ENCODE data around the gene ZBTB32. TPM values are rescaled to one million over a fixed set of nuclear protein-coding genes. Genes with fewer than 3 reads are reported as not detected.
"Not testable (repeated sequence)": the region's sequence is repeated elsewhere in the genome, so short reads cannot be mapped to it uniquely, and the experiment has no call there.

Gene ZBTB32, protein sequence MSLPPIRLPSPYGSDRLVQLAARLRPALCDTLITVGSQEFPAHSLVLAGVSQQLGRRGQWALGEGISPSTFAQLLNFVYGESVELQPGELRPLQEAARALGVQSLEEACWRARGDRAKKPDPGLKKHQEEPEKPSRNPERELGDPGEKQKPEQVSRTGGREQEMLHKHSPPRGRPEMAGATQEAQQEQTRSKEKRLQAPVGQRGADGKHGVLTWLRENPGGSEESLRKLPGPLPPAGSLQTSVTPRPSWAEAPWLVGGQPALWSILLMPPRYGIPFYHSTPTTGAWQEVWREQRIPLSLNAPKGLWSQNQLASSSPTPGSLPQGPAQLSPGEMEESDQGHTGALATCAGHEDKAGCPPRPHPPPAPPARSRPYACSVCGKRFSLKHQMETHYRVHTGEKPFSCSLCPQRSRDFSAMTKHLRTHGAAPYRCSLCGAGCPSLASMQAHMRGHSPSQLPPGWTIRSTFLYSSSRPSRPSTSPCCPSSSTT
- not detected in 2 replicates for total RNA-seq (ENCODE audit: low replicate concordance)
- long read RNA-seq = 0 reads

DNA sequence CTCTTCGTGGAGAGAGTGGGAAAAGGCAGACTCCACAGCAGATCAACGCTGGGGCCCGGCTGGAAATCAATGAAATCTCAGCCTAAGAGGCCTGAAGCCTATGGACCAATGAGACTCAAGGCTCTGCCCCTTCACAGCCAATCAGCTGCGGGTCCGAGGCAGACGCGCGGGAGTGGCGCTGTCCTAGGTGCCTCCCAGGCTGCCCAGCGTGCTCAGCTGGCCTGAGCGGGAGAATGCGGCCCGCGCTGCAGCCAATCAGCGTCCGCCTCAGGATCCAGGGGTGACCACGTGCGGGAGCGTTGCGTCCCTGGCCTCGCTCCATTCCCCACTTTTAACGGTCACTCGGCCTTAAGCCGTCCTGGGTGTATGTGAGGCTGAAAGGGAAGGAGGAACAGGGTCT lies at the start of gene ZBTB32:
ZBTB32 (plus strand) TSS at position 341 of the 400 bp plus-strand sequence. CDS start 10,069 bp downstream, outside the sequence.
- Mint-ChIP-seq H3K27ac (no peak within 1 kb of the TSS), H3K27me3 (peaks cover 4% of the 10 kb centered on the region), H3K36me3 (no peaks in the 10 kb centered on the region), H3K4me3 (no peak within 1 kb of the TSS), H3K9me3 (peaks cover 3% of the 10 kb centered on the region), H3K4me1 (ENCODE audit: unreplicated experiment) (peaks cover 5% of the 10 kb centered on the region)
- TF ChIP-seq, protein P1, sequence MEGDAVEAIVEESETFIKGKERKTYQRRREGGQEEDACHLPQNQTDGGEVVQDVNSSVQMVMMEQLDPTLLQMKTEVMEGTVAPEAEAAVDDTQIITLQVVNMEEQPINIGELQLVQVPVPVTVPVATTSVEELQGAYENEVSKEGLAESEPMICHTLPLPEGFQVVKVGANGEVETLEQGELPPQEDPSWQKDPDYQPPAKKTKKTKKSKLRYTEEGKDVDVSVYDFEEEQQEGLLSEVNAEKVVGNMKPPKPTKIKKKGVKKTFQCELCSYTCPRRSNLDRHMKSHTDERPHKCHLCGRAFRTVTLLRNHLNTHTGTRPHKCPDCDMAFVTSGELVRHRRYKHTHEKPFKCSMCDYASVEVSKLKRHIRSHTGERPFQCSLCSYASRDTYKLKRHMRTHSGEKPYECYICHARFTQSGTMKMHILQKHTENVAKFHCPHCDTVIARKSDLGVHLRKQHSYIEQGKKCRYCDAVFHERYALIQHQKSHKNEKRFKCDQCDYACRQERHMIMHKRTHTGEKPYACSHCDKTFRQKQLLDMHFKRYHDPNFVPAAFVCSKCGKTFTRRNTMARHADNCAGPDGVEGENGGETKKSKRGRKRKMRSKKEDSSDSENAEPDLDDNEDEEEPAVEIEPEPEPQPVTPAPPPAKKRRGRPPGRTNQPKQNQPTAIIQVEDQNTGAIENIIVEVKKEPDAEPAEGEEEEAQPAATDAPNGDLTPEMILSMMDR (conservative IDR thresholded peaks at IDR 0.05) = no peak
- DNase-seq (ENCODE audit: extremely low spot score, unreplicated experiment) = no peak

- H3K36me3 Mint-ChIP-seq = peaks cover 23% of the 10 kb centered on the region
- H3K9me3 Mint-ChIP-seq; DNase-seq (ENCODE audit: extremely low spot score, unreplicated experiment); H3K4me1 Mint-ChIP-seq (ENCODE audit: unreplicated experiment); H3K27me3 Mint-ChIP-seq; H3K27ac Mint-ChIP-seq; H3K4me3 Mint-ChIP-seq: not testable (repeated sequence)
Measured at GRCh38 chr19:35654828-35655227, 49.5 kb upstream of the ZBTB32 start.

DNA sequence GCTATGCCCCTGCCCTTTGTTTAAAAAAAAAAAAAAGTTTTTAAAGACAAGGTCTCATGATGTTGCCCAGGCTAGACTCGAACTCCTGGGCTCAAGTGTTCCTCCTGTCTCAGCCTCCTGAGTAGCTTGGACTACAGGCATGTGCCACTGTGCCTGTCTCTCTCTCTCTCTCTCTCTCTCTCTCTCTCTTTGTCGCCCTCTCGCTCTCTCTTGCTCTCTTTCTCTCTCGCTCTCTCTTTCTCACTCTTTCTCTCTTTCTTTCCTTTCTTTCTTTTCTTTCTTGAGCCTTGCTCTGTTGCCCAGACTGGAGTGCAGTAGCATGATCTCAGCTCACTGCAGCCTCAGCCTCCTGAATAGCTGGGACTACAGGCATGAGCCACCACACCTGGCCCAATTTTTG lies 48.8 kb upstream of the ZBTB32 start:
- no peaks in the 10 kb centered on the region for H3K4me1 Mint-ChIP-seq (ENCODE audit: unreplicated experiment)
- TF ChIP-seq, protein P1 (conservative IDR thresholded peaks at IDR 0.05) = no peak
- H3K4me3 Mint-ChIP-seq = no peak overlapping the region
- no peaks in the 10 kb centered on the region for H3K9me3 Mint-ChIP-seq
- H3K27ac Mint-ChIP-seq = no peak overlapping the region
- peaks cover 25% of the 10 kb centered on the region for H3K36me3 Mint-ChIP-seq
- DNase-seq (ENCODE audit: extremely low spot score, unreplicated experiment) = no peak
- no peaks in the 10 kb centered on the region for H3K27me3 Mint-ChIP-seq

- H3K27ac Mint-ChIP-seq = no peak overlapping the region
- no peaks in the 10 kb centered on the region for H3K27me3 Mint-ChIP-seq
- H3K4me1 Mint-ChIP-seq (ENCODE audit: unreplicated experiment) = no peaks in the 10 kb centered on the region
- TF ChIP-seq, protein P1 (conservative IDR thresholded peaks at IDR 0.05) = no peak
- no peaks in the 10 kb centered on the region for H3K9me3 Mint-ChIP-seq
- H3K4me3 Mint-ChIP-seq = no peak overlapping the region
- no peak for DNase-seq (ENCODE audit: extremely low spot score, unreplicated experiment)
- H3K36me3 Mint-ChIP-seq = peaks cover 25% of the 10 kb centered on the region
Measured at GRCh38 chr19:35656700-35657099, 47.7 kb upstream of the ZBTB32 start.

DNA sequence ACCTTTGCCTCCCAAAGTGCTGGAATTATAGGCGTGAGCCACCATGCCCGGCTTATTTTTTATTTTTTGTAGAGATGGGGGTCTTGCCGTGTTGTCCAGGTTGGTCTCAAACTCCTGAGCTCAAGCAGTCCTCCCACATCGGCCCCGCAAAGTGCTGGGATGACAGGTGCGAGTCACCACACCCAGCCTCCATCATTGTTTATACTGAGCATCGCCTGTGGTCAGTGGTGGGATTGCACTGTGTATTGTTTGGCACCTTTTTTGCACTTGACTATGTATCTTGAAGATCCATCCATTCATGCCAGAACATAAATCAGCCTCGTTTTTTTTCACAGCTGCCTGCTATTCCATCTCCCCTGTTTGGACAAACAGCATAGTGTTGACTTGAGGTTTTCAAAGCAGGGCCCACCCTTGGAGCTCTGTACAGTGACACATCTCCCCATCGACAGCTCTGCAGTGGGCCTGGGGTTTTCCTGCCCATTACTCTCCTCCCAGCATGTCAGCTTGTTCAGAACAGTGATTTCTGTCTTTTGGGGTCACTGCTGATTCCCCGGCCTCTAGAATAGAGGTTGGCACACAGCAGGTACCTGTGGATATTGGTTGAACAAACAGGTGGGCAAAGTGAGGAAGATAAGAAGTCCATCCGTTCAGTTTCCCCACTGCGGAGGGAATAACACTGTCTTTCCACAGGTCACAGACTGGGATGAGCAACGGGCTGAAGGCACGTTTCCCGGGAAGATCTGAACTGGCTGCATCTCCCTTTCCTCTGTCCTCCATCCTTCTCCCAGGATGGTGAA lies 46.3 kb upstream of the ZBTB32 start:
- Mint-ChIP-seq H3K36me3 (peaks cover 29% of the 10 kb centered on the region), H3K27me3 (no peaks in the 10 kb centered on the region), H3K4me1 (ENCODE audit: unreplicated experiment) (no peaks in the 10 kb centered on the region), H3K4me3 (no peak overlapping the region), H3K27ac (no peak overlapping the region), H3K9me3 (no peaks in the 10 kb centered on the region)
- TF ChIP-seq, protein P1 (conservative IDR thresholded peaks at IDR 0.05) = peak; percentile 42
- no peak for DNase-seq (ENCODE audit: extremely low spot score, unreplicated experiment)

DNA sequence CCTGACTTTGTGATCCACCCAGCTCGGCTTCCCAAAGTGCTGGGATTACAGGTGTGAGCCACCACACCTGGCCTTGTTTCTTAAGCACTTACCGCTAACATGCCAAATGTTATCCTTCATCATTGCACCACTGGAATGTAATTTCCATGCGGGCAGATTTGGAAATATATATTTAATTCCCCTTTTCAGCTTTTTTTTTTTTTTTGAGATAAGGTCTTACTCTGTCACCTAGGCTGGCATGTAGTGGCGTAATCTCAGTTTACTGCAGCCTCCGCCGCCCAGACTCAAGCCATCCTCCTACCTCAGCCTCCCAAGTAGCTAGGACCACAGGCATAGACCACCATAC lies 42.4 kb upstream of the ZBTB32 start:
- H3K36me3 Mint-ChIP-seq = peaks cover 20% of the 10 kb centered on the region
- TF ChIP-seq, protein P1 (conservative IDR thresholded peaks at IDR 0.05) = no peak
- H3K4me1 Mint-ChIP-seq (ENCODE audit: unreplicated experiment) = no peaks in the 10 kb centered on the region
- no peak overlapping the region for H3K27ac Mint-ChIP-seq
- H3K27me3 Mint-ChIP-seq = no peaks in the 10 kb centered on the region
- H3K4me3 Mint-ChIP-seq = no peak overlapping the region
- DNase-seq (ENCODE audit: extremely low spot score, unreplicated experiment) = no peak
- no peaks in the 10 kb centered on the region for H3K9me3 Mint-ChIP-seq
